GM23338 (cell line): ENCODE measurements around the gene PEAK3. TPM values are rescaled to one million over a fixed set of nuclear protein-coding genes. Genes with fewer than 3 reads are reported as not detected.

Source experiments
- ATAC-seq: fragments of 200-7000 bp; cut with Tn5 transposase; 3 replicates; pipeline ENCODE4 v1.9.1; 2020
- DNase-seq: peaks from one replicate; pipeline ENCODE4 v3.0.0-alpha.2; 2015; ENCODE audit warnings: low spot score
- H2AFZ ChIP-seq: fragments of 200-600 bp; sonication (generic); 2 replicates; pipeline ENCODE4 v1.8.0; 2016; ENCODE audit warnings: antibody characterized with exemption, mild to moderate bottlenecking, moderate library complexity
- H3F3A ChIP-seq: fragments of 200-600 bp; sonication (generic); replicated peaks from 2 replicates; pipeline ENCODE4 v1.8.0; 2017; ENCODE audit warnings: antibody characterized with exemption, mixed run types, low read depth
- H3K27ac ChIP-seq: fragments of 200-600 bp; sonication (generic); 2 replicates; pipeline ENCODE4 v1.6.1; 2016; ENCODE audit warnings: low read depth
- H3K27me3 ChIP-seq: fragments of 200-600 bp; sonication (generic); 2 replicates; pipeline ENCODE4 v1.8.0; 2016; ENCODE audit warnings: mild to moderate bottlenecking, mixed run types, moderate library complexity; ENCODE audit not compliant: insufficient read depth
- H3K36me3 ChIP-seq: fragments of 200-600 bp; sonication (generic); 2 replicates; pipeline ENCODE4 v1.8.0; 2016; ENCODE audit warnings: mild to moderate bottlenecking; ENCODE audit not compliant: insufficient read depth
- H3K4me1 ChIP-seq: fragments of 200-600 bp; sonication (generic); 2 replicates; pipeline ENCODE4 v1.8.0; 2016; ENCODE audit warnings: mild to moderate bottlenecking, moderate library complexity; ENCODE audit not compliant: insufficient read depth
- H3K4me2 ChIP-seq: fragments of 200-600 bp; sonication (generic); 2 replicates; pipeline ENCODE4 v1.7.1; 2017; ENCODE audit warnings: mixed run types
- H3K4me3 ChIP-seq: fragments of 200-600 bp; sonication (generic); 2 replicates; pipeline ENCODE4 v1.6.1; 2016; ENCODE audit warnings: mixed run types
- H3K79me2 ChIP-seq: fragments of 200-600 bp; sonication (generic); replicated peaks from 2 replicates; pipeline ENCODE4 v1.8.0; 2017; ENCODE audit warnings: mild to moderate bottlenecking; ENCODE audit not compliant: insufficient read depth
- H3K9me2 ChIP-seq: fragments of 200-600 bp; sonication (generic); 2 replicates; pipeline ENCODE4 v1.8.0; 2017; ENCODE audit not compliant: insufficient read depth
- H4K20me1 ChIP-seq: fragments of 200-600 bp; sonication (generic); replicated peaks from 2 replicates; pipeline ENCODE4 v1.8.0; 2017; ENCODE audit warnings: mild to moderate bottlenecking; ENCODE audit not compliant: insufficient read depth
- H3K27ac Mint-ChIP-seq: 2 replicates; pipeline ENCODE4 v1.8.0; 2020; ENCODE audit warnings: inconsistent platforms, mild to moderate bottlenecking, moderate library complexity, mixed read lengths
- H3K27me3 Mint-ChIP-seq: 3 replicates; pipeline ENCODE4 v1.8.0; 2022; ENCODE audit warnings: low read depth, mild to moderate bottlenecking, moderate library complexity, mixed read lengths, inconsistent platforms; ENCODE audit not compliant: insufficient read depth, poor library complexity
- H3K36me3 Mint-ChIP-seq: 3 replicates; pipeline ENCODE4 v1.8.0; 2021; ENCODE audit warnings: low read depth, mild to moderate bottlenecking, inconsistent platforms, moderate library complexity, mixed read lengths
- H3K4me1 Mint-ChIP-seq: 3 replicates; pipeline ENCODE4 v1.8.0; 2020; ENCODE audit warnings: mild to moderate bottlenecking, inconsistent platforms, mixed read lengths
- H3K4me3 Mint-ChIP-seq: 3 replicates; pipeline ENCODE4 v1.8.0; 2021; ENCODE audit warnings: moderate library complexity, mild to moderate bottlenecking, inconsistent platforms, mixed read lengths
- H3K9me3 Mint-ChIP-seq: 3 replicates; pipeline ENCODE4 v1.8.0; 2020; ENCODE audit warnings: moderate library complexity, mild to moderate bottlenecking, inconsistent platforms, mixed read lengths
- CREB1 ChIP-seq: fragments of 250-450 bp; sonication (Bioruptor Pico); IDR thresholded peaks from 2 replicates; pipeline ENCODE4 v1.5.0; 2020; ENCODE audit warnings: low read depth, mild to moderate bottlenecking, moderate library complexity
- CTCF ChIP-seq, 2 experiments: fragments of 200-600 bp in 1 of 2; sonication (generic) in 1 of 2; conservative IDR thresholded peaks; 2 replicates each; pipeline versions ENCODE4 v1.5.1 to v1.6.1; 2016 to 2017; ENCODE audit warnings: antibody characterized with exemption in 2 of 2, low read depth in 2 of 2, mild to moderate bottlenecking in 2 of 2, moderate library complexity in 1 of 2
- ETS1 ChIP-seq: IDR thresholded peaks from 2 replicates; pipeline ENCODE4 v1.6.1; 2016; ENCODE audit warnings: antibody characterized with exemption
- EZH2 ChIP-seq: fragments of 200-600 bp; sonication (generic); IDR thresholded peaks from one replicate; pipeline ENCODE4 v1.8.0; 2017; ENCODE audit warnings: antibody characterized with exemption, mild to moderate bottlenecking, low read depth; ENCODE audit not compliant: unreplicated experiment
- EZH2phosphoT487 ChIP-seq: fragments of 200-600 bp; sonication (generic); IDR thresholded peaks from one replicate; pipeline ENCODE4 v1.8.1; 2018; ENCODE audit warnings: antibody characterized with exemption; ENCODE audit not compliant: unreplicated experiment
- JUNB ChIP-seq: IDR thresholded peaks from one replicate; pipeline ENCODE4 v1.6.1; 2016; ENCODE audit warnings: antibody characterized with exemption; ENCODE audit not compliant: unreplicated experiment
- NANOG ChIP-seq: IDR thresholded peaks from 2 replicates; pipeline ENCODE4 v1.6.1; 2016; ENCODE audit warnings: antibody characterized with exemption, borderline replicate concordance
- POLR2AphosphoS5 ChIP-seq: IDR thresholded peaks from 2 replicates; pipeline ENCODE4 v1.6.1; 2016; ENCODE audit warnings: antibody characterized with exemption, low read depth
- REST ChIP-seq: IDR thresholded peaks from one replicate; pipeline ENCODE4 v1.6.1; 2018; ENCODE audit warnings: antibody characterized with exemption; ENCODE audit not compliant: unreplicated experiment
- STAT1 ChIP-seq: IDR thresholded peaks from one replicate; pipeline ENCODE4 v1.6.1; 2016; ENCODE audit warnings: antibody characterized with exemption; ENCODE audit not compliant: unreplicated experiment
- ZNF114 ChIP-seq: fragments of 250-450 bp; sonication (Bioruptor Pico); IDR thresholded peaks from 2 replicates; pipeline ENCODE4 v1.5.0; 2020; ENCODE audit warnings: mild to moderate bottlenecking, moderate library complexity
- ZNF331 ChIP-seq: fragments of 250-450 bp; sonication (Bioruptor Pico); IDR thresholded peaks from 2 replicates; pipeline ENCODE4 v1.5.0; 2020; ENCODE audit warnings: low read depth, mild to moderate bottlenecking, moderate library complexity
- ZNF462 ChIP-seq: fragments of 250-450 bp; sonication (Bioruptor Pico); IDR thresholded peaks from 2 replicates; pipeline ENCODE4 v1.5.0; 2020; ENCODE audit warnings: mild to moderate bottlenecking, moderate library complexity
- polyA plus RNA-seq: library from polyadenylated mRNA; unstranded; fragments of >200 nt; fragmentation: Nextera tagmentation; extraction: Ambion mirVana; gene quantifications from 2 replicates; pipeline ENCODE4 v1.2.1, GENCODE V29; 2016
- total RNA-seq: library from RNA; depleted of rRNA; stranded (reverse); fragments of >200 nt; shearing (Covaris generic); gene quantifications from 2 replicates; pipeline ENCODE4 v1.2.3, GENCODE V29; 2014

The PEAK3 gene
- total and polyA plus RNA-seq, 2 experiments from 2014 or later = not detected

- Histone ChIP-seq H3K4me1 (peaks cover 32% of the 10 kb centered on the region), H2AFZ (no peak overlapping the region), H3K36me3 (peaks cover 11% of the 10 kb centered on the region), H3K27ac (peak overlapping the region; percentile 1), H3K4me3 (peak overlapping the region; percentile 96), H3K27me3 (no peaks in the 10 kb centered on the region), H4K20me1 (peaks cover 55% of the 10 kb centered on the region), H3K79me2 (peaks cover 77% of the 10 kb centered on the region), H3K4me2 (peak overlapping the region; percentile 97), H3F3A (peaks cover 20% of the 10 kb centered on the region; the same call in 1 of the 2 replicates), H3K9me2 (no peaks in the 10 kb centered on the region)
- peaks cover 53% of the 10 kb centered on the region for H3K36me3 Mint-ChIP-seq
- peaks cover 15% of the 10 kb centered on the region for H3K27me3 Mint-ChIP-seq
- H3K27ac Mint-ChIP-seq = peak overlapping the region; percentile 92
- no peak for TF ChIP-seq REST
- no peak for TF ChIP-seq NANOG
- no peak for TF ChIP-seq ETS1
- no peak for TF ChIP-seq ZNF331 (CRISPR knock-in tag)
- TF ChIP-seq POLR2AphosphoS5 = no peak
- TF ChIP-seq ZNF114 (CRISPR knock-in tag) = no peak
- no peak for TF ChIP-seq EZH2
- TF ChIP-seq ZNF462 = no peak
- TF ChIP-seq STAT1 = no peak
- TF ChIP-seq EZH2phosphoT487 = no peak
- no peak for TF ChIP-seq CTCF (conservative IDR thresholded peaks at IDR 0.05; ENCODE audit: low read depth in 2 of 2)
- TF ChIP-seq CREB1 = no peak
- no peak for TF ChIP-seq JUNB
- peaks cover 40% of the 10 kb centered on the region for H3K4me1 Mint-ChIP-seq
- H3K9me3 Mint-ChIP-seq = peaks cover 14% of the 10 kb centered on the region; the same call in 2 of the 3 replicates
- peak overlapping the region; percentile 98 for H3K4me3 Mint-ChIP-seq
- ATAC-seq = peak; percentile 3
- DNase-seq = peak; percentile 80
These were observed 41.9 kb downstream of the PEAK3 start for GRCh38 chr19:2239771-2240770.
